Calu3 (cell line): Measurements from ENCODE around the gene TGFBR2. TPM values are rescaled to one million over a fixed set of nuclear protein-coding genes. Genes with fewer than 3 reads are reported as not detected.

Source experiments
- BruUV-seq: library from RNA; stranded (reverse); fragments of 400-500 nt; replicated peaks from 2 replicates; lab custom pipeline; 2021; lab: Mats Ljungman, UMichigan
- CTCF ChIA-PET: fragments of 300-600 bp; sonication (Branson Sonifier 250); formaldehyde crosslinking; loops from one replicate; lab custom pipeline; 2022; ENCODE audit warnings: antibody characterized with exemption; lab: Charles Lee
- DNase-seq: peaks from one replicate; pipeline ENCODE4 v3.0.0; 2022
- H3K27ac Mint-ChIP-seq: one replicate; pipeline ENCODE4 v1.8.0; 2022; ENCODE audit warnings: mixed read lengths; ENCODE audit not compliant: unreplicated experiment
- H3K27me3 Mint-ChIP-seq: one replicate; pipeline ENCODE4 v1.8.0; 2022; ENCODE audit warnings: mixed read lengths; ENCODE audit not compliant: unreplicated experiment
- H3K36me3 Mint-ChIP-seq: one replicate; pipeline ENCODE4 v1.8.0; 2022; ENCODE audit warnings: mild to moderate bottlenecking, moderate library complexity, mixed read lengths; ENCODE audit not compliant: insufficient read depth, unreplicated experiment
- H3K4me1 Mint-ChIP-seq: one replicate; pipeline ENCODE4 v1.8.0; 2022; ENCODE audit warnings: mild to moderate bottlenecking, low read depth, mixed read lengths; ENCODE audit not compliant: unreplicated experiment
- H3K4me3 Mint-ChIP-seq: one replicate; pipeline ENCODE4 v1.8.0; 2022; ENCODE audit warnings: mild to moderate bottlenecking, low read depth, moderate library complexity, mixed read lengths; ENCODE audit not compliant: unreplicated experiment
- H3K9me3 Mint-ChIP-seq: one replicate; pipeline ENCODE4 v1.8.0; 2022; ENCODE audit warnings: low read depth, mixed read lengths; ENCODE audit not compliant: unreplicated experiment
- CTCF ChIP-seq: fragments of 200-600 bp; IDR thresholded peaks from one replicate; pipeline ENCODE4 v1.8.0; 2022; ENCODE audit warnings: antibody characterized with exemption; ENCODE audit not compliant: unreplicated experiment
- intact Hi-C: fragments of 100-400 bp; cut with micrococcal nuclease; formaldehyde crosslinking; loops from one replicate; pipeline ENCODE4 v1.10.0; 2022; ENCODE audit not compliant: unreplicated experiment
- total RNA-seq: library from RNA; stranded (reverse); gene quantifications from 2 replicates; pipeline ENCODE4 v1.2.3, GENCODE V29; 2022

Gene TGFBR2
- total RNA-seq, 1 experiment from 2014 or later, result 105 TPM

DNA sequence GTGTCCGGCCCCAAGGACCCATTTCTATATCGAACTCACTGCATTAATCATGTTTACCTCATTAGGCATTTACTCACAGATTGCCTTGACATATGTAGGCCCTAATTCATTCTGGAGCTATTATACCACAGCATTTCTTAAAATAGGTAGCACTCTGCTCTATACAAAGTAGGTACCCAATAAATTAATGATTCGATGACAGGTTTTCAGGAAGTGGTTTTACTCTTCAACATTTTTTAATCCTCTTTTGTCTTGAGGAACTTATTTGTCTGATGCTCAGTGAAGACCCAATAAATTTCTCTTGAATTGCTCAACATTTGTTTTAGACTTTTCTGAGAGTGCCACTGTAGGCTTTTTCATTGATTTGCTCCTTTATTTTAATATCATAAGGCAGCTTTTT, 12.1 kb downstream of the TGFBR2 start:
- intact Hi-C loops, result loop anchor here (10.0 kb wide), 1 partner anchor 504 kb away; no protein-coding TSS in a partner anchor
- H3K36me3 Mint-ChIP-seq, result peaks cover 33% of the 10 kb centered on the region
- peaks cover 62% of the 10 kb centered on the region for H3K4me1 Mint-ChIP-seq

GRCh38 chr3:30619318-30619717, 12.9 kb downstream of the TGFBR2 start:
- CTCF ChIA-PET, result no interaction called here
- no peak for DNase-seq
- Mint-ChIP-seq H3K36me3 (peaks cover 41% of the 10 kb centered on the region), H3K9me3 (no peaks in the 10 kb centered on the region), H3K27ac (peak overlapping the region; percentile 50), H3K4me3 (no peak overlapping the region), H3K27me3 (no peaks in the 10 kb centered on the region), H3K4me1 (peaks cover 54% of the 10 kb centered on the region)
- no peak for TF ChIP-seq CTCF
- no TSS peak for BruUV-seq
- intact Hi-C loops, result loop anchor here (10.0 kb wide), 1 partner anchor 505 kb away; no protein-coding TSS in a partner anchor

More for the DNA sequence above, 12.1 kb downstream of the TGFBR2 start:
- DNase-seq, result no peak
- BruUV-seq, result no TSS peak
- CTCF ChIA-PET, result no interaction called here
- TF ChIP-seq CTCF, result no peak
- Mint-ChIP-seq H3K27me3 (no peaks in the 10 kb centered on the region), H3K9me3 (no peaks in the 10 kb centered on the region), H3K27ac (no peak overlapping the region), H3K4me3 (no peak overlapping the region)

DNA sequence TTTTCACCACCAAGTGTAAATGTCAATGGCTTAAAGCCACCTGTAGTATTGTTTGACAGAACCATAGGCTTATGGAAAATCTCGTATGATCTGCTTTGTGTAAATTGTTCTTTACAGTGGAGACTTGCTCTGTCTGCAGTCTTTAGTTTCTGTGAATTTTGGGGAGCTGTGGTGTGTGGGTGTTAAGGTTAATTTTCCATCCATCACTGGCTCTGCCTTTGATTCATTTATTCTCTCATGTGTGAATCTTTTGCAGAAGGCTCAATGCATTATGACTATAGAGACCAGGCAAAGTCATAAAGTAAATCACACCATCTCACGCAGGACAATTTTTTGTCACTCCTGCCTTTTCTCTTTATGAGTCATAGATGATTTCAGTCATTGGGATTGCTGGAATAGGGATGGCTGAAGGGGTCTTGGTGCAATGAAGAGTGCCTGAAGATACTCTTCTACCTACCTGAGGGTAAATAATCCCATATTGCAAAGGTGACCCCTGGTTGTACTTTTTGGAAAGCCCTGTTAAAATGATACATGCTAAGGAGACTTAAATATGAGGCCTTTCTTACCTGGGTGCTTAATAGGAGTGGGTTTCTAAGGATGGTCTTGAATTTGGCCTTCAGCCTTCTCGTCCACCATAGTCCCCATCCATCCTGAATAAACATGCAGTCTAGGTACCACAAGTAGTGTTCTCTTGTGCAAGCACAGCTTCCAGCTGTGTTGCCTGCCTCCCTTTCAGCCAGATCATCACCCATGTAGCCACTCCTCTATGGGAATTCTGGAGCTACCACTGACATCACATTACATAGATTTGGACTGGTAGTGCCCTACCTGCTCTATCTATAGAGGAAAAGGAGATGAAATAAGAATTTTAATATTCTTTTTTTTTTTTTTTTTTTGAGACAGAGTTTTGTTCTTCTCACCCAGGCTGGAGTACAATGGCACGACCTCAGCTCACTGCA, 14.3 kb downstream of the TGFBR2 start:
- H3K4me1 Mint-ChIP-seq, result peaks cover 48% of the 10 kb centered on the region
- peak overlapping the region; percentile 63 for H3K27ac Mint-ChIP-seq
- DNase-seq, result no peak
- no peaks in the 10 kb centered on the region for H3K9me3 Mint-ChIP-seq
- peaks cover 36% of the 10 kb centered on the region for H3K36me3 Mint-ChIP-seq
- intact Hi-C loops, result no loop called here
- CTCF ChIA-PET, result interaction anchor here (0.7 kb wide), 1 partner anchor 25 kb away, joined by 4 read pairs; no protein-coding TSS in a partner anchor
- no peaks in the 10 kb centered on the region for H3K27me3 Mint-ChIP-seq
- BruUV-seq, result no TSS peak
- H3K4me3 Mint-ChIP-seq, result no peak overlapping the region
- no peak for TF ChIP-seq CTCF

GRCh38 chr3:30621576-30621975, 15.2 kb downstream of the TGFBR2 start:
- Mint-ChIP-seq H3K4me3 (no peak overlapping the region), H3K4me1 (peaks cover 48% of the 10 kb centered on the region), H3K27ac (no peak overlapping the region), H3K9me3 (no peaks in the 10 kb centered on the region), H3K36me3 (peaks cover 39% of the 10 kb centered on the region), H3K27me3 (no peaks in the 10 kb centered on the region)
- no peak for TF ChIP-seq CTCF
- intact Hi-C loops, result no loop called here
- DNase-seq, result no peak
- BruUV-seq, result no TSS peak
- CTCF ChIA-PET, result interaction anchor here (0.7 kb wide), 1 partner anchor 26 kb away, joined by 4 read pairs; no protein-coding TSS in a partner anchor
